H9 (cell line): ENCODE results near the gene ZBTB43. TPM values are rescaled to one million over a fixed set of nuclear protein-coding genes. Genes with fewer than 3 reads are reported as not detected.

Source experiments
- DNase-seq: peaks from one replicate; pipeline ENCODE4 v3.0.0-alpha.2; 2017
- H2AFZ ChIP-seq: one replicate; pipeline ENCODE4 v1.6.1; 2013; ENCODE audit warnings: mild to moderate bottlenecking, low read length, control low read depth, moderate library complexity
- H2AK5ac ChIP-seq: 2 replicates; pipeline ENCODE4 v1.6.1; 2013; ENCODE audit warnings: low read length, control low read depth, mixed read lengths; ENCODE audit not compliant: insufficient read length
- H2BK120ac ChIP-seq: one replicate; pipeline ENCODE4 v1.6.1; 2013; ENCODE audit warnings: low read depth, mild to moderate bottlenecking, low read length, control low read depth, inconsistent platforms; ENCODE audit not compliant: poor library complexity, severe bottlenecking
- H2BK12ac ChIP-seq: 2 replicates; pipeline ENCODE4 v1.6.1; 2013; ENCODE audit warnings: low read length, control low read depth, mixed read lengths, low read depth; ENCODE audit not compliant: insufficient read length
- H2BK15ac ChIP-seq: 2 replicates; pipeline ENCODE4 v1.6.1; 2013; ENCODE audit warnings: low read depth, low read length, control low read depth
- H2BK20ac ChIP-seq: one replicate; pipeline ENCODE4 v1.6.1; 2013; ENCODE audit warnings: low read depth, mild to moderate bottlenecking, low read length, control low read depth, inconsistent platforms; ENCODE audit not compliant: poor library complexity, severe bottlenecking
- H2BK5ac ChIP-seq: 2 replicates; pipeline ENCODE4 v1.6.1; 2013; ENCODE audit warnings: low read length, control low read depth, mixed read lengths; ENCODE audit not compliant: insufficient read length
- H3K14ac ChIP-seq: 2 replicates; pipeline ENCODE4 v1.6.1; 2013; ENCODE audit warnings: low read length, control low read depth; ENCODE audit not compliant: insufficient read depth
- H3K18ac ChIP-seq: 2 replicates; pipeline ENCODE4 v1.6.1; 2013; ENCODE audit warnings: low read depth, mild to moderate bottlenecking, mixed read lengths, low read length, control low read depth; ENCODE audit not compliant: insufficient read length
- H3K23ac ChIP-seq: 2 replicates; pipeline ENCODE4 v1.6.1; 2013; ENCODE audit warnings: low read length, control low read depth, mixed read lengths, low read depth; ENCODE audit not compliant: insufficient read length
- H3K23me2 ChIP-seq: 2 replicates; pipeline ENCODE4 v1.6.1; 2013; ENCODE audit warnings: low read depth, mild to moderate bottlenecking, mixed read lengths, low read length, control low read depth; ENCODE audit not compliant: insufficient read length, poor library complexity, severe bottlenecking
- H3K27ac ChIP-seq: 2 replicates; pipeline ENCODE4 v1.5.1; 2013; ENCODE audit warnings: low read length, control low read depth, mixed read lengths, low read depth; ENCODE audit not compliant: insufficient read length
- H3K27me3 ChIP-seq: 2 replicates; pipeline ENCODE4 v1.6.1; 2013; ENCODE audit warnings: low read length, control low read depth, inconsistent platforms; ENCODE audit not compliant: insufficient read depth
- H3K4ac ChIP-seq: 2 replicates; pipeline ENCODE4 v1.6.1; 2013; ENCODE audit warnings: low read depth, mild to moderate bottlenecking, control low read depth, inconsistent platforms, low read length, moderate library complexity
- H3K4me1 ChIP-seq: 2 replicates; pipeline ENCODE4 v1.6.1; 2013; ENCODE audit warnings: low read length, control low read depth, inconsistent platforms; ENCODE audit not compliant: insufficient read depth
- H3K4me2 ChIP-seq: 2 replicates; pipeline ENCODE4 v1.6.1; 2013; ENCODE audit warnings: low read length, control low read depth, mixed read lengths; ENCODE audit not compliant: insufficient read length, insufficient read depth
- H3K56ac ChIP-seq: 2 replicates; pipeline ENCODE4 v1.6.1; 2013; ENCODE audit warnings: low read depth, mild to moderate bottlenecking, mixed read lengths, low read length, control low read depth; ENCODE audit not compliant: insufficient read length
- H3K79me1 ChIP-seq: 2 replicates; pipeline ENCODE4 v1.6.1; 2013; ENCODE audit warnings: low read depth, mild to moderate bottlenecking, moderate library complexity, low read length, control low read depth, inconsistent platforms; ENCODE audit not compliant: insufficient read depth, poor library complexity, severe bottlenecking
- H3K79me2 ChIP-seq: 2 replicates; pipeline ENCODE4 v1.6.1; 2013; ENCODE audit warnings: low read length, control low read depth, inconsistent platforms; ENCODE audit not compliant: insufficient read depth
- H3K9ac ChIP-seq: 2 replicates; pipeline ENCODE4 v1.6.1; 2013; ENCODE audit warnings: low read length, control low read depth, mixed read lengths; ENCODE audit not compliant: insufficient read length; ENCODE audit errors: extremely low read depth
- H3K9me3 ChIP-seq: one replicate; pipeline ENCODE4 v1.6.1; 2013; ENCODE audit warnings: low read depth, low read length, inconsistent platforms; ENCODE audit not compliant: control insufficient read depth
- H3T11ph ChIP-seq: one replicate; pipeline ENCODE4 v1.6.1; 2013; ENCODE audit warnings: mild to moderate bottlenecking, low read length, control low read depth, inconsistent platforms
- H4K20me1 ChIP-seq: one replicate; pipeline ENCODE4 v1.6.1; 2013; ENCODE audit not compliant: control insufficient read depth, insufficient read length, insufficient read depth
- H4K5ac ChIP-seq: 2 replicates; pipeline ENCODE4 v1.6.1; 2013; ENCODE audit warnings: low read depth, mild to moderate bottlenecking, mixed read lengths, low read length, control low read depth; ENCODE audit not compliant: insufficient read length
- H4K8ac ChIP-seq: replicated peaks from 2 replicates; pipeline ENCODE4 v1.6.1; 2013; ENCODE audit warnings: low read length, control low read depth, mixed read lengths, low read depth; ENCODE audit not compliant: insufficient read length
- H4K91ac ChIP-seq: 2 replicates; pipeline ENCODE4 v1.6.1; 2013; ENCODE audit warnings: low read depth, mild to moderate bottlenecking, moderate library complexity, mixed read lengths, low read length, control low read depth; ENCODE audit not compliant: insufficient read length
- H3K27ac Mint-ChIP-seq, 3 experiments: 2 replicates in 2 of 3; 3 replicates in 1 of 3; pipeline ENCODE4 v1.8.0; 2020 to 2021; ENCODE audit warnings: mixed read lengths in 3 of 3, mild to moderate bottlenecking in 1 of 3, moderate library complexity in 1 of 3
- H3K27me3 Mint-ChIP-seq: 2 replicates; pipeline ENCODE4 v1.8.0; 2021; ENCODE audit warnings: low read depth, mild to moderate bottlenecking, moderate library complexity, mixed read lengths
- H3K36me3 Mint-ChIP-seq, 3 experiments: 2 replicates in 2 of 3; 3 replicates in 1 of 3; pipeline ENCODE4 v1.8.0; 2020 to 2021; ENCODE audit warnings: low read depth in 3 of 3, mixed read lengths in 3 of 3; ENCODE audit not compliant: insufficient read depth in 1 of 3
- H3K4me1 Mint-ChIP-seq, 2 experiments: 2 replicates each; pipeline ENCODE4 v1.8.0; 2020; ENCODE audit warnings: mixed read lengths in 2 of 2
- H3K4me3 Mint-ChIP-seq, 2 experiments: 2 replicates in 1 of 2; 3 replicates in 1 of 2; pipeline ENCODE4 v1.8.0; 2020 to 2021; ENCODE audit warnings: mild to moderate bottlenecking in 2 of 2, mixed read lengths in 2 of 2, moderate library complexity in 1 of 2
- H3K9me3 Mint-ChIP-seq, 2 experiments: 2 replicates in 1 of 2; 3 replicates in 1 of 2; pipeline ENCODE4 v1.8.0; 2020; ENCODE audit warnings: mild to moderate bottlenecking in 2 of 2, mixed read lengths in 2 of 2, moderate library complexity in 1 of 2
- CTCF ChIP-seq: fragments of 200-600 bp; sonication (generic); conservative IDR thresholded peaks from 3 replicates; pipeline ENCODE4 v1.8.0; 2021; ENCODE audit warnings: antibody characterized with exemption, mild to moderate bottlenecking
- WGBS: extraction: QIAGEN DNeasy Blood & Tissue Kit; methylation state at CpG from one replicate; pipeline ENCODE4 v1.1.7; 2013; ENCODE audit warnings: missing lambda C conversion rate, low lambda C conversion rate, mixed read lengths; ENCODE audit not compliant: insufficient read length; ENCODE audit errors: extremely low coverage; 5-methylcytosine and 5-hydroxymethylcytosine counted together
- total RNA-seq: library from RNA; stranded (reverse); gene quantifications from 2 replicates; pipeline ENCODE4 v1.2.1, GENCODE V29; 2021

ZBTB43 gene
- total RNA-seq, 1 experiment from 2014 or later: 15.7 TPM

DNA sequence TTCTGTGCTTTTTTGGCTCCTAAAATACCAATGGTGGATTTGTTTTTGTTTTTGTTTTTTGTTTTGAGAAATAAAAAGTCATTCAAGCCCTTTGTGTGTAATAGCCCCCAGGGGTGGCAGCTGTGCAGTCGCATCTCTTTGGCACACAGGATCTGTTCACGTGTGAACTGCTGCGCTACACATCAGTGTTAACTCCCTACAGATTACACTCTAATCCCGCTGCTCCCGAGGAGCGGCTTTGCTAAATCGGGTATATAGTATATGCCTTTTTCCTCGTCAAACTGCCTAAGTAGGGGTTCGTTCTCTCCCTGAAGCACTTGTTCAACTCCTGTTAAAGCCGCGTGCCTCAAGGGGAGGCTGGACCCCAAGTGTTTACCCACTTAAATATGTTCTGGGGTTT is 77.9 kb downstream of the ZBTB43 start:
- no peak overlapping the region for H3K56ac ChIP-seq
- H2BK5ac ChIP-seq: no peak overlapping the region
- no peaks in the 10 kb centered on the region for H3K27me3 Mint-ChIP-seq
- H3K9me3 Mint-ChIP-seq: no peaks in the 10 kb centered on the region
- H3K4me3 Mint-ChIP-seq: no peak overlapping the region
- DNase-seq: no peak
- no peaks in the 10 kb centered on the region for H3K79me2 ChIP-seq
- no peak overlapping the region for H3K4ac ChIP-seq
- H4K8ac ChIP-seq: no peak overlapping the region
- peaks cover 15 to 23% (median 22%) of the 10 kb centered on the region in 3 experiments; a peak in 6 of 7 replicates for H3K36me3 Mint-ChIP-seq
- H3K27ac ChIP-seq: no peak overlapping the region
- no peaks in the 10 kb centered on the region for H3K79me1 ChIP-seq
- H4K20me1 ChIP-seq: no peaks in the 10 kb centered on the region
- no peaks in the 10 kb centered on the region for H3K23me2 ChIP-seq
- H3K23ac ChIP-seq: no peak overlapping the region
- no peak overlapping the region for H3K14ac ChIP-seq
- H3T11ph ChIP-seq: no peak overlapping the region
- H2BK12ac ChIP-seq: no peak overlapping the region
- TF ChIP-seq CTCF: no peak
- H3K9me3 ChIP-seq: no peaks in the 10 kb centered on the region
- H3K18ac ChIP-seq: no peak overlapping the region
- no peak overlapping the region for H3K9ac ChIP-seq
- H2BK20ac ChIP-seq: no peak overlapping the region
- H3K4me1 ChIP-seq: no peaks in the 10 kb centered on the region; the same call in 1 of the 2 replicates
- H3K4me1 Mint-ChIP-seq: peaks cover 12 to 22% of the 10 kb centered on the region in 2 experiments
- no peak overlapping the region for H4K5ac ChIP-seq
- H2BK120ac ChIP-seq: no peak overlapping the region
- H2BK15ac ChIP-seq: no peak overlapping the region
- no CpG with 5 or more reads among the region's 11 CpGs for WGBS
- H3K27ac Mint-ChIP-seq: no peak overlapping the region
- no peak overlapping the region for H3K4me2 ChIP-seq
- no peak overlapping the region for H4K91ac ChIP-seq
- no peak overlapping the region for H2AFZ ChIP-seq
- H3K27me3 ChIP-seq: no peaks in the 10 kb centered on the region
- no peak overlapping the region for H2AK5ac ChIP-seq
